ENCODE results near the gene PNPLA1. TPM values are rescaled to one million over a fixed set of nuclear protein-coding genes. Genes with fewer than 3 reads are reported as not detected.
A peak's percentile ranks its signal among the peaks of the same experiment; 100 is the strongest.

PNPLA1 gene
- total RNA-seq, 1 experiment from 2014 or later, result 0.17 TPM

- H3K79me2 ChIP-seq (ENCODE audit: low read depth), result peaks cover 7% of the 10 kb centered on the region; the same call in 1 of the 2 replicates
- peaks cover 57% of the 10 kb centered on the region for H3K4me1 ChIP-seq (replicated peaks; ENCODE audit: insufficient read depth)
- TF ChIP-seq CTCF (conservative IDR thresholded peaks at IDR 0.05) (no peak), EZH2 (IDR thresholded peaks at IDR 0.05; ENCODE audit: low read depth) (no peak)
- POLR2A ChIA-PET (ENCODE audit: unreplicated experiment), result interaction anchor here (0.6 kb wide), 1 partner anchor 17 kb away, joined by 3 read pairs; no protein-coding TSS in a partner anchor
- peaks cover 4% of the 10 kb centered on the region; the same call in 1 of the 2 replicates for H3K9me3 ChIP-seq (ENCODE audit: insufficient read depth, low read depth)
- no peaks in the 10 kb centered on the region for H3K9me2 ChIP-seq (ENCODE audit: insufficient read depth)
- H3K4me3 ChIP-seq, result peak overlapping the region; percentile 15; the same call in 1 of the 2 replicates
- peaks cover 3% of the 10 kb centered on the region; the same call in 1 of the 2 replicates for H4K20me1 ChIP-seq (ENCODE audit: insufficient read depth)
- H3K27ac ChIP-seq, result peak overlapping the region; percentile 52
- peak; percentile 43 to 84 for DNase-seq
- peaks cover 43% of the 10 kb centered on the region for H3K36me3 ChIP-seq (ENCODE audit: low read depth)
- CTCF ChIA-PET, result interaction anchor here (0.6 kb wide), 1 partner anchor 431 kb away, joined by 3 read pairs; no protein-coding TSS in a partner anchor
- no peaks in the 10 kb centered on the region for H3K27me3 ChIP-seq (ENCODE audit: insufficient read depth, low read depth)
- peak overlapping the region; percentile 66 for H3K4me2 ChIP-seq
- intact Hi-C loops (cut with micrococcal nuclease; ENCODE audit: unreplicated experiment), result loop anchor here (5.0 to 10.0 kb wide), 2 partner anchors 77 to 140 kb away; no protein-coding TSS in a partner anchor
- BruUV-seq (replicated peaks), result no TSS peak
- H2AFZ ChIP-seq, result no peak overlapping the region
- peaks cover 42% of the 10 kb centered on the region; the same call in 1 of the 2 replicates for H3F3A ChIP-seq (ENCODE audit: insufficient read depth, low read depth)
These were observed 44.9 kb upstream of the PNPLA1 start for GRCh38 chr6:36224918-36225461.

- POLR2A ChIA-PET (ENCODE audit: unreplicated experiment), result no interaction called here
- H3K27me3 ChIP-seq (ENCODE audit: insufficient read depth, low read depth), result no peaks in the 10 kb centered on the region
- peak overlapping the region; percentile 9; the same call in 1 of the 2 replicates for H3K4me2 ChIP-seq
- H3K9me3 ChIP-seq (ENCODE audit: insufficient read depth, low read depth), result peaks cover 4% of the 10 kb centered on the region; the same call in 1 of the 2 replicates
- H3K27ac ChIP-seq, result 0 out of 2 replicates have a peak overlapping the region, but pooled peaks have one; percentile 6
- TF ChIP-seq EZH2 (IDR thresholded peaks at IDR 0.05; ENCODE audit: low read depth) (no peak), CTCF (conservative IDR thresholded peaks at IDR 0.05) (no peak)
- CTCF ChIA-PET, result no interaction called here
- no peaks in the 10 kb centered on the region for H3K9me2 ChIP-seq (ENCODE audit: insufficient read depth)
- peaks cover 38% of the 10 kb centered on the region for H3K36me3 ChIP-seq (ENCODE audit: low read depth)
- peaks cover 7% of the 10 kb centered on the region; the same call in 1 of the 2 replicates for H3K79me2 ChIP-seq (ENCODE audit: low read depth)
- no peak for DNase-seq
- H3K4me1 ChIP-seq (replicated peaks; ENCODE audit: insufficient read depth), result peaks cover 57% of the 10 kb centered on the region
- BruUV-seq (replicated peaks), result no TSS peak
- intact Hi-C loops (cut with micrococcal nuclease; ENCODE audit: unreplicated experiment), result loop anchor here (5.0 to 10.0 kb wide), 2 partner anchors 76 to 138 kb away; no protein-coding TSS in a partner anchor
- peaks cover 3% of the 10 kb centered on the region; the same call in 1 of the 2 replicates for H4K20me1 ChIP-seq (ENCODE audit: insufficient read depth)
- H3K4me3 ChIP-seq, result no peak overlapping the region
- no peak overlapping the region for H2AFZ ChIP-seq
- peaks cover 42% of the 10 kb centered on the region; the same call in 1 of the 2 replicates for H3F3A ChIP-seq (ENCODE audit: insufficient read depth, low read depth)
These were observed 43.3 kb upstream of the PNPLA1 start for GRCh38 chr6:36226438-36227047.

GRCh38 chr6:36227379-36228228, 42.3 kb upstream of the PNPLA1 start:
- Histone ChIP-seq H3F3A (ENCODE audit: insufficient read depth, low read depth) (peaks cover 47% of the 10 kb centered on the region; the same call in 1 of the 2 replicates), H3K36me3 (ENCODE audit: low read depth) (peaks cover 37% of the 10 kb centered on the region), H3K27ac (peak overlapping the region; percentile 5; the same call in 1 of the 2 replicates), H3K27me3 (ENCODE audit: insufficient read depth, low read depth) (no peaks in the 10 kb centered on the region), H3K9me3 (ENCODE audit: insufficient read depth, low read depth) (peaks cover 4% of the 10 kb centered on the region; the same call in 1 of the 2 replicates), H3K4me2 (peak overlapping the region; percentile 9; the same call in 1 of the 2 replicates), H3K4me3 (no peak overlapping the region), H4K20me1 (ENCODE audit: insufficient read depth) (peaks cover 3% of the 10 kb centered on the region; the same call in 1 of the 2 replicates), H3K79me2 (ENCODE audit: low read depth) (peaks cover 7% of the 10 kb centered on the region; the same call in 1 of the 2 replicates), H3K9me2 (ENCODE audit: insufficient read depth) (no peaks in the 10 kb centered on the region), H3K4me1 (replicated peaks; ENCODE audit: insufficient read depth) (peaks cover 56% of the 10 kb centered on the region), H2AFZ (no peak overlapping the region)
- DNase-seq, result peak in 1 of 2 experiments; percentile 53
- ChIA-PET POLR2A (ENCODE audit: unreplicated experiment) (no interaction called here), CTCF (interaction anchor here (0.7 kb wide), 1 partner anchor 192 kb away, joined by 3 read pairs; no protein-coding TSS in a partner anchor)
- no TSS peak for BruUV-seq (replicated peaks)
- TF ChIP-seq CTCF (conservative IDR thresholded peaks at IDR 0.05), result no peak
- TF ChIP-seq EZH2 (IDR thresholded peaks at IDR 0.05; ENCODE audit: low read depth), result no peak
- intact Hi-C loops (cut with micrococcal nuclease; ENCODE audit: unreplicated experiment), result loop anchor here (5.0 to 10.0 kb wide), 2 partner anchors 75 to 137 kb away; no protein-coding TSS in a partner anchor
